KMS-11 (cell line): ENCODE measurements around the gene GRID2.

Source experiments
- H2AFZ ChIP-seq: fragments of 200-600 bp; sonication (generic); 2 replicates; pipeline ENCODE4 v1.6.1; 2016; ENCODE audit warnings: antibody characterized with exemption, mixed run types, low read depth
- H3K27ac ChIP-seq: fragments of 200-600 bp; sonication (generic); 2 replicates; pipeline ENCODE4 v1.6.1; 2016; ENCODE audit warnings: mild to moderate bottlenecking, mixed run types
- H3K27me3 ChIP-seq: fragments of 200-600 bp; sonication (generic); 2 replicates; pipeline ENCODE4 v1.6.1; 2017; ENCODE audit warnings: mild to moderate bottlenecking, low read depth, mixed run types, moderate library complexity; ENCODE audit not compliant: insufficient read depth
- H3K36me3 ChIP-seq: fragments of 200-600 bp; sonication (generic); 2 replicates; pipeline ENCODE4 v1.6.1; 2017; ENCODE audit warnings: mild to moderate bottlenecking, mixed run types; ENCODE audit not compliant: insufficient read depth
- H3K4me1 ChIP-seq: fragments of 200-600 bp; sonication (generic); 2 replicates; pipeline ENCODE4 v1.6.1; 2016; ENCODE audit warnings: mild to moderate bottlenecking, low read depth, mixed run types; ENCODE audit not compliant: poor library complexity, severe bottlenecking
- H3K4me2 ChIP-seq: fragments of 200-600 bp; sonication (generic); 2 replicates; pipeline ENCODE4 v1.7.0; 2016; ENCODE audit warnings: mild to moderate bottlenecking, mixed run types
- H3K4me3 ChIP-seq: fragments of 200-600 bp; sonication (generic); IDR thresholded peaks from 2 replicates; pipeline ENCODE4 v1.6.1; 2017; ENCODE audit warnings: low read depth, low read length, mixed read lengths; ENCODE audit not compliant: insufficient read depth
- H3K79me2 ChIP-seq: fragments of 200-600 bp; sonication (generic); 2 replicates; pipeline ENCODE4 v1.6.1; 2016; ENCODE audit warnings: low read depth, mixed run types; ENCODE audit not compliant: insufficient read depth
- H3K9ac ChIP-seq: fragments of 200-600 bp; sonication (generic); 2 replicates; pipeline ENCODE4 v1.6.1; 2016; ENCODE audit warnings: mild to moderate bottlenecking, mixed run types
- H4K20me1 ChIP-seq: fragments of 200-600 bp; sonication (generic); 2 replicates; pipeline ENCODE4 v1.6.1; 2016; ENCODE audit warnings: mild to moderate bottlenecking, mixed run types; ENCODE audit not compliant: insufficient read depth
- TF ChIP-seq, protein P1 (sequence below): fragments of 200-600 bp; sonication (generic); conservative IDR thresholded peaks from 2 replicates; pipeline ENCODE4 v1.6.1; 2017; ENCODE audit warnings: low read depth, mild to moderate bottlenecking, antibody characterized with exemption, low read length, moderate library complexity, mixed read lengths

The GRID2 gene

GRCh38 chr4:93657527-93657926 is 1353.8 kb downstream of the GRID2 start:
- H3K4me1 ChIP-seq: no peaks in the 10 kb centered on the region
- H4K20me1 ChIP-seq: no peaks in the 10 kb centered on the region
- H3K79me2 ChIP-seq: no peaks in the 10 kb centered on the region
- no peak overlapping the region for H3K9ac ChIP-seq
- H2AFZ ChIP-seq: no peak overlapping the region
- H3K4me3 ChIP-seq: no peak overlapping the region
- no peaks in the 10 kb centered on the region for H3K27me3 ChIP-seq
- H3K36me3 ChIP-seq: no peaks in the 10 kb centered on the region
- H3K27ac ChIP-seq: no peak overlapping the region
- TF ChIP-seq, protein P1, sequence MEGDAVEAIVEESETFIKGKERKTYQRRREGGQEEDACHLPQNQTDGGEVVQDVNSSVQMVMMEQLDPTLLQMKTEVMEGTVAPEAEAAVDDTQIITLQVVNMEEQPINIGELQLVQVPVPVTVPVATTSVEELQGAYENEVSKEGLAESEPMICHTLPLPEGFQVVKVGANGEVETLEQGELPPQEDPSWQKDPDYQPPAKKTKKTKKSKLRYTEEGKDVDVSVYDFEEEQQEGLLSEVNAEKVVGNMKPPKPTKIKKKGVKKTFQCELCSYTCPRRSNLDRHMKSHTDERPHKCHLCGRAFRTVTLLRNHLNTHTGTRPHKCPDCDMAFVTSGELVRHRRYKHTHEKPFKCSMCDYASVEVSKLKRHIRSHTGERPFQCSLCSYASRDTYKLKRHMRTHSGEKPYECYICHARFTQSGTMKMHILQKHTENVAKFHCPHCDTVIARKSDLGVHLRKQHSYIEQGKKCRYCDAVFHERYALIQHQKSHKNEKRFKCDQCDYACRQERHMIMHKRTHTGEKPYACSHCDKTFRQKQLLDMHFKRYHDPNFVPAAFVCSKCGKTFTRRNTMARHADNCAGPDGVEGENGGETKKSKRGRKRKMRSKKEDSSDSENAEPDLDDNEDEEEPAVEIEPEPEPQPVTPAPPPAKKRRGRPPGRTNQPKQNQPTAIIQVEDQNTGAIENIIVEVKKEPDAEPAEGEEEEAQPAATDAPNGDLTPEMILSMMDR: no peak
- H3K4me2 ChIP-seq: no peak overlapping the region

DNA sequence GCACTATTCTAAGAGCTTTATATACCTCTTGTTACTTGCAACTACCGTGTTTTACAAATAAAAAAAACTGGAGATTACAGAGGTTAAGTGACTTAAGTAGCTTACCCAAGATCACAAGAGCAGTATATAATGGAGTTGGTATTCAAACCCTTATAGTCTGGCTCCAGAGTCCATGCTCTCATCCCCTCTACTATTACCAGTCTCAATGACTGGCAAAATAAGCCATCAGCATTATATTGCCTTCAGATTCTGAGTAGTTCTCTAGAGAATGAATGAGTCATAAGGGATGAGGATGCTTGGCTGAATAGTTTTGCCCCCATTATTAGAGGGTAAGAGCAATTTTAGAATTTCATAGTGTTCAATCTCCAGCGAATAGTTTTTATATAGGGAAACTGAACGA is 1354.7 kb downstream of the GRID2 start:
- Histone ChIP-seq H3K36me3 (no peaks in the 10 kb centered on the region), H2AFZ (no peak overlapping the region), H3K27me3 (no peaks in the 10 kb centered on the region), H3K27ac (no peak overlapping the region), H3K4me1 (no peaks in the 10 kb centered on the region), H3K79me2 (no peaks in the 10 kb centered on the region), H3K4me3 (no peak overlapping the region), H3K9ac (no peak overlapping the region), H4K20me1 (no peaks in the 10 kb centered on the region), H3K4me2 (no peak overlapping the region)
- TF ChIP-seq, protein P1: no peak

GRCh38 chr4:93659629-93660028 is 1355.9 kb downstream of the GRID2 start:
- Histone ChIP-seq H3K36me3 (no peaks in the 10 kb centered on the region), H4K20me1 (no peaks in the 10 kb centered on the region), H3K4me2 (no peak overlapping the region), H2AFZ (no peak overlapping the region), H3K4me1 (no peaks in the 10 kb centered on the region), H3K27me3 (no peaks in the 10 kb centered on the region), H3K4me3 (no peak overlapping the region), H3K9ac (no peak overlapping the region), H3K27ac (no peak overlapping the region), H3K79me2 (no peaks in the 10 kb centered on the region)
- TF ChIP-seq, protein P1: no peak

GRCh38 chr4:93660036-93660435 is 1356.3 kb downstream of the GRID2 start:
- no peak overlapping the region for H2AFZ ChIP-seq
- no peak overlapping the region for H3K4me2 ChIP-seq
- no peak overlapping the region for H3K27ac ChIP-seq

More at GRCh38 chr4:93660036-93660435, 1356.3 kb downstream of the GRID2 start:
- TF ChIP-seq, protein P1: no peak
- Histone ChIP-seq H3K36me3 (no peaks in the 10 kb centered on the region), H4K20me1 (no peaks in the 10 kb centered on the region), H3K9ac (no peak overlapping the region), H3K79me2 (no peaks in the 10 kb centered on the region), H3K4me1 (no peaks in the 10 kb centered on the region), H3K4me3 (no peak overlapping the region), H3K27me3 (no peaks in the 10 kb centered on the region)
